Loucy (cell line): ENCODE data around the gene RSU1.

Experiments used
- H2AFZ ChIP-seq: fragments of 200-600 bp; sonication (generic); 2 replicates; pipeline ENCODE4 v1.6.0; 2016; ENCODE audit warnings: antibody characterized with exemption, mild to moderate bottlenecking, low read length, moderate library complexity
- H3F3A ChIP-seq: fragments of 200-600 bp; 2 replicates; pipeline ENCODE4 v1.6.0; 2016; ENCODE audit warnings: antibody characterized with exemption, low read depth, mild to moderate bottlenecking
- H3K27me3 ChIP-seq: fragments of 200-600 bp; sonication (generic); 2 replicates; pipeline ENCODE4 v1.6.1; 2014; ENCODE audit warnings: low read length, mild to moderate bottlenecking; ENCODE audit not compliant: insufficient read depth, poor library complexity, severe bottlenecking
- H3K36me3 ChIP-seq: fragments of 200-600 bp; sonication (generic); 2 replicates; pipeline ENCODE4 v1.6.1; 2016; ENCODE audit warnings: low read length; ENCODE audit not compliant: insufficient read depth
- H3K4me1 ChIP-seq: fragments of 200-600 bp; sonication (generic); 2 replicates; pipeline ENCODE4 v1.5.1; 2014; ENCODE audit warnings: low read length, mild to moderate bottlenecking; ENCODE audit not compliant: insufficient read depth, poor library complexity, severe bottlenecking
- H3K4me2 ChIP-seq: fragments of 200-600 bp; sonication (generic); 2 replicates; pipeline ENCODE4 v1.6.0; 2014; ENCODE audit warnings: antibody characterized with exemption, low read length, low read depth, mild to moderate bottlenecking; ENCODE audit not compliant: poor library complexity, severe bottlenecking
- H3K4me3 ChIP-seq: fragments of 200-600 bp; sonication (generic); 2 replicates; pipeline ENCODE4 v1.5.1; 2014; ENCODE audit warnings: low read length, mild to moderate bottlenecking, mixed read lengths; ENCODE audit not compliant: poor library complexity, severe bottlenecking
- H3K79me2 ChIP-seq: fragments of 200-600 bp; sonication (generic); 2 replicates; pipeline ENCODE4 v1.6.1; 2014; ENCODE audit warnings: low read length; ENCODE audit not compliant: insufficient read depth
- H3K9ac ChIP-seq: fragments of 200-600 bp; sonication (generic); 2 replicates; pipeline ENCODE4 v1.6.0; 2014; ENCODE audit warnings: mild to moderate bottlenecking, low read depth, low read length, moderate library complexity; ENCODE audit not compliant: poor library complexity, severe bottlenecking
- H3K9me2 ChIP-seq: fragments of 200-600 bp; sonication (generic); replicated peaks from 2 replicates; pipeline ENCODE4 v1.6.1; 2016; ENCODE audit warnings: low read depth, low read length, mixed read lengths
- H3K9me3 ChIP-seq: fragments of 200-600 bp; sonication (generic); 2 replicates; pipeline ENCODE4 v1.6.1; 2014; ENCODE audit warnings: mild to moderate bottlenecking, antibody characterized with exemption, low read length, low read depth; ENCODE audit not compliant: insufficient read depth
- H4K20me1 ChIP-seq: fragments of 200-600 bp; sonication (generic); 2 replicates; pipeline ENCODE4 v1.6.0; 2014; ENCODE audit warnings: antibody characterized with exemption, low read length, mild to moderate bottlenecking; ENCODE audit not compliant: insufficient read depth, poor library complexity, severe bottlenecking
- CTCF ChIP-seq: fragments of 200-600 bp; sonication (generic); conservative IDR thresholded peaks from 2 replicates; pipeline ENCODE4 v1.5.1; 2014; ENCODE audit warnings: mild to moderate bottlenecking, antibody characterized with exemption, low read length
- EZH2phosphoT487 ChIP-seq: fragments of 200-600 bp; IDR thresholded peaks from 2 replicates; pipeline ENCODE4 v1.6.1; 2018; ENCODE audit warnings: antibody characterized with exemption, mild to moderate bottlenecking, moderate library complexity, borderline replicate concordance

RSU1 gene

DNA sequence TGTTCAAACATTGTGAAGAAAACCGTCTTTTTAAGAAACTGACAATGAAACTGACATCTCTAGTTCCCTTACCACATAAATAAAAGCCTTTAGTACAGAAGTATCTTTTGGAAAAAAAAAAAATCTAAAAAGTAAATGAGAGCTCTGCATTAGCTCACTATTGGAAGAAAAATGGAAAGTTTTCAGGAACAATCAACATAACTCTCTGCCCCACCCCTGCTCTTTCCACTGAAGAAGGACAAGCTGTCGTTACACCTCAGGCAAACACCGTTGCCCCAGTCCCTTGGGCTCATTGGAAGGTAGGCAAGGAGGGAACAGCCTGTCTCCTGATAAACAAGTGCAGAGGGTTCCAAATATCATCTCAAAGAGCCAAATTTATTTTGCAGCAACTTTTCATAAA is 273.1 kb downstream of the RSU1 start:
- no peaks in the 10 kb centered on the region for H3K9me3 ChIP-seq
- no peaks in the 10 kb centered on the region for H3K9me2 ChIP-seq
- H3K4me2 ChIP-seq: no peak overlapping the region
- no peaks in the 10 kb centered on the region for H3F3A ChIP-seq
- no peaks in the 10 kb centered on the region for H3K4me1 ChIP-seq
- H4K20me1 ChIP-seq: no peaks in the 10 kb centered on the region
- no peak overlapping the region for H2AFZ ChIP-seq
- H3K4me3 ChIP-seq: no peak overlapping the region
- TF ChIP-seq EZH2phosphoT487 (no peak), CTCF (no peak)
- no peaks in the 10 kb centered on the region for H3K27me3 ChIP-seq
- H3K79me2 ChIP-seq: no peaks in the 10 kb centered on the region
- H3K9ac ChIP-seq: no peak overlapping the region
- no peaks in the 10 kb centered on the region for H3K36me3 ChIP-seq
